ENCODE measurements around the gene ACOXL.
"Not testable (repeated sequence)": the region's sequence is repeated elsewhere in the genome, so short reads cannot be mapped to it uniquely, and the experiment has no call there.

The ACOXL gene

GRCh38 chr2:110732422-110733413, at the start of gene ACOXL:
Gene ACOXL (plus strand): TSS chr2:110732573. CDS start chr2:110768390, 35,817 bp downstream.
- DNase-seq: no peak

- DNase-seq: no peak
Measured at GRCh38 chr2:110682872-110683271, 49.5 kb upstream of the ACOXL start.

GRCh38 chr2:110687775-110688484, 44.4 kb upstream of the ACOXL start:
- DNase-seq: not testable (repeated sequence)

- no peak for DNase-seq
Measured at GRCh38 chr2:110688594-110689091, 43.7 kb upstream of the ACOXL start.

- DNase-seq: no peak
Measured at GRCh38 chr2:110690083-110690965, 42.0 kb upstream of the ACOXL start.

- no peak for DNase-seq
Measured at GRCh38 chr2:110691612-110692258, 40.6 kb upstream of the ACOXL start.

GRCh38 chr2:110695146-110695898, 37.1 kb upstream of the ACOXL start:
- peak; percentile 77 for DNase-seq

- DNase-seq: not testable (repeated sequence)
Measured at GRCh38 chr2:110698253-110698652, 34.1 kb upstream of the ACOXL start.

GRCh38 chr2:110702514-110703380, 29.6 kb upstream of the ACOXL start:
- peak; percentile 28 for DNase-seq

- no peak for DNase-seq
Measured at GRCh38 chr2:110707386-110707965, 24.9 kb upstream of the ACOXL start.

- no peak for DNase-seq
Measured at GRCh38 chr2:110708455-110708854, 23.9 kb upstream of the ACOXL start.

GRCh38 chr2:110712737-110713136, 19.6 kb upstream of the ACOXL start:
- DNase-seq: no peak

GRCh38 chr2:110713513-110714362, 18.6 kb upstream of the ACOXL start:
- no peak for DNase-seq

- no peak for DNase-seq
Measured at GRCh38 chr2:110714452-110715224, 17.7 kb upstream of the ACOXL start.

GRCh38 chr2:110716959-110717645, 15.3 kb upstream of the ACOXL start:
- DNase-seq: peak; percentile 45

- no peak for DNase-seq
Measured at GRCh38 chr2:110717734-110718133, 14.6 kb upstream of the ACOXL start.

- no peak for DNase-seq
Measured at GRCh38 chr2:110718382-110718781, 14.0 kb upstream of the ACOXL start.

All from OCI-M1 (cell line).